Measurements from ENCODE around the gene SEC22C. TPM values are rescaled to one million over a fixed set of nuclear protein-coding genes. Genes with fewer than 3 reads are reported as not detected.

Gene SEC22C
- total and polyA plus RNA-seq, 2 of the 4 experiments (the other 2 are of a cell fraction) = 24.0 to 43.9 TPM

DNA sequence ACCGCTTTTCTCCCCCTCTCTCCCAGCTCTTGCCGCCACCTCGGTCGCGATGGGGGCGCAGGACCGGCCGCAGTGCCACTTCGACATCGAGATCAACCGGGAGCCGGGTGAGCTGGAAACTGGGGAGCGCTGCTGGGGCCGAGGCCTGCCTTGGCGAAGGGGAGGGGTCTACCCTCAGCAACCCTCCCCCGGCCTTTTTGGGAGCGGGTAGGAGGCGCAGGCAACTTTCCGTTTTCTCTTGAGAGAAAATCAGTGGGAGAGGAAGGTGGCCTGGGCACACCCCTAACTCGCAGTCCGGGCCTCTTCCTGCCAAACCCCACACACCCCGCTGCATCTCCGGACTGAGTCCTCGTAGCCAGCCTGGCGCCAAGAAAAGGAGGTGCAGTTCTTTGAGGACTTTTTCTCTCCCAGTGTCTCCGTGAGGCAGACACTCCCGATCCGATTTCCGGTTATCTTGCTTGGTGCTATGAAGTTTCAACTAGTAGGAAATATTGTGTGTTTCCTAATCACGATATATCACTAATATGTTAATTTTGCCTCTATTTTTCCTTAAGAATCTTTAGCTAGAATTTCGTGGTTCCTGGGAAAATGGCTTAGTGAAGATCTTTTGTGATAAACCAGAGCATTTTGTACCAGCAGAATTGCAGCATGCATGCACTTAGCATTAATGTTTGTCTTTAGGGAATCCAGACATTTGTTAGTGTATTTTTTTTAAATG lies 19.4 kb upstream of the SEC22C start:
- in situ Hi-C loops (cut with MboI; ENCODE audit: low sequenced_read_pairs) (no loop called here), intact Hi-C loops (cut with micrococcal nuclease) (loop anchor here (1.0 to 5.0 kb wide), 3 partner anchors 10 to 51 kb away; partner anchors contain the start of gene ZBTB47), dilution Hi-C loops (cut with HindIII; ENCODE audit: low sequenced_read_pairs, unreplicated experiment) (no loop called here)
- peak overlapping the region; percentile 49; the same call in 1 of the 2 replicates for H2AK5ac ChIP-seq (ENCODE audit: low read depth, low read length)
- WGBS, 2 experiments (ENCODE audit: extremely low coverage in 2 of 2, insufficient read length in 1 of 2) = no CpG with 5 or more reads among the region's 31 CpGs
- H3K4me1 ChIP-seq (ENCODE audit: control insufficient read depth, insufficient read depth, low read length) = 0 out of 2 replicates have a peak, but pooled peaks cover 3% of the 10 kb centered on the region
- DNase-seq = peak; percentile 65
- H2AFZ ChIP-seq (replicated peaks; ENCODE audit: low read length, poor library complexity) = peak overlapping the region; percentile 93
- peak; percentile 57 for ATAC-seq (ENCODE audit: low read depth)
- TF ChIP-seq CHD1 (IDR thresholded peaks at IDR 0.05; ENCODE audit: low read depth, low read length) = no peak
- TF ChIP-seq MAZ (IDR thresholded peaks at IDR 0.05; ENCODE audit: borderline replicate concordance, low read depth, low read length) = peak; percentile 1; the same call in 1 of the 2 replicates
- H2AK9ac ChIP-seq (replicated peaks; ENCODE audit: low read depth, low read length, poor library complexity) = peak overlapping the region; percentile 98
- POLR2A ChIA-PET (ENCODE audit: unreplicated experiment) = interaction anchor here (1.0 kb wide), 1 partner anchor 11 kb away, joined by 3 read pairs; the partner anchor contains the start of gene SS18L2
- H4K5ac ChIP-seq (ENCODE audit: low read depth, low read length) = peak overlapping the region; percentile 47
- H3K4me2 ChIP-seq (ENCODE audit: low read depth, low read length) = peak overlapping the region; percentile 70
- peaks cover 0 to 36% of the 10 kb centered on the region in 2 experiments; a peak in 3 of 4 replicates for H3K79me1 ChIP-seq (ENCODE audit: low read depth in 1 of 2, low read length in 2 of 2)
- H3K4me3 ChIP-seq (ENCODE audit: insufficient read depth, low read depth, low read length) = peak overlapping the region; percentile 64
- H3K23ac ChIP-seq (ENCODE audit: low read depth, low read length) = peak overlapping the region; percentile 94; the same call in 1 of the 2 replicates
- H4K8ac ChIP-seq (ENCODE audit: low read depth in 2 of 2, low read length in 2 of 2) = peak overlapping the region; percentile 49 to 88
- H3K9me1 ChIP-seq (ENCODE audit: insufficient read depth, low read length) = peaks cover 11% of the 10 kb centered on the region
- H4K20me1 ChIP-seq (ENCODE audit: insufficient read depth, low read length) = peaks cover 37% of the 10 kb centered on the region
- H2BK120ac ChIP-seq (ENCODE audit: low read depth, low read length) = 0 out of 2 replicates have a peak overlapping the region, but pooled peaks have one; percentile 27
- no peaks in the 10 kb centered on the region for H3K9me3 ChIP-seq (ENCODE audit: control insufficient read depth, insufficient read depth, low read length)
- H3K56ac ChIP-seq (ENCODE audit: extremely low read depth, insufficient read depth, low read length) = peak overlapping the region; percentile 91
- H3K27me3 ChIP-seq (ENCODE audit: control insufficient read depth, insufficient read depth, low read length) = no peaks in the 10 kb centered on the region
- H3K18ac ChIP-seq (ENCODE audit: low read depth, low read length) = peak overlapping the region; percentile 48; the same call in 1 of the 2 replicates
- CTCF ChIA-PET = interaction anchor here (1.1 to 1.6 kb wide), 2 partner anchors 12 to 13 kb away, joined by 3 to 5 read pairs; no protein-coding TSS in a partner anchor
- BruUV-seq (replicated peaks) = no TSS peak
- H2BK20ac ChIP-seq (ENCODE audit: low read depth, low read length) = no peak overlapping the region
- H4K91ac ChIP-seq (ENCODE audit: insufficient read depth, low read depth, low read length) = peak overlapping the region; percentile 84
- peak overlapping the region; percentile 83 for H3K4ac ChIP-seq (ENCODE audit: low read depth, low read length)
- H3K9ac ChIP-seq (ENCODE audit: low read depth, low read length) = peak overlapping the region; percentile 88
- peak overlapping the region; percentile 85 for H3K27ac ChIP-seq (ENCODE audit: insufficient read depth, low read length)
- peaks cover 2% of the 10 kb centered on the region; the same call in 1 of the 2 replicates for H3K36me3 ChIP-seq (ENCODE audit: control insufficient read depth, insufficient read depth, low read length)
- peak overlapping the region; percentile 92 for H3K14ac ChIP-seq (replicated peaks; ENCODE audit: low read depth, low read length)
- H2BK5ac ChIP-seq (ENCODE audit: low read depth, low read length, poor library complexity, severe bottlenecking) = peak overlapping the region; percentile 94
- H2BK15ac ChIP-seq (ENCODE audit: low read depth, low read length) = no peak overlapping the region

Measured in IMR-90 (cell line).